Skeletal muscle satellite cell (primary cell): ENCODE results near the gene SLC6A2.

Experiments used
- H3K27me3 ChIP-seq: 2 replicates; pipeline ENCODE4 v1.7.0; 2013; ENCODE audit warnings: low read length; ENCODE audit not compliant: control insufficient read depth, insufficient read depth
- H3K36me3 ChIP-seq: 2 replicates; pipeline ENCODE4 v1.7.0; 2013; ENCODE audit warnings: mild to moderate bottlenecking, control low read depth, low read length; ENCODE audit not compliant: insufficient read depth
- H3K4me1 ChIP-seq: 2 replicates; pipeline ENCODE4 v1.7.0; 2013; ENCODE audit warnings: low read length; ENCODE audit not compliant: control insufficient read depth, insufficient read depth
- H3K4me2 ChIP-seq: 2 replicates; pipeline ENCODE4 v1.7.0; 2013; ENCODE audit warnings: mild to moderate bottlenecking, low read length
- H3K4me3 ChIP-seq: 2 replicates; pipeline ENCODE4 v1.7.0; 2013; ENCODE audit warnings: low read length
- H3K9ac ChIP-seq: 2 replicates; pipeline ENCODE4 v1.7.0; 2013; ENCODE audit warnings: mild to moderate bottlenecking, low read depth, low read length, moderate library complexity
- H3K9me3 ChIP-seq: replicated peaks from 2 replicates; pipeline ENCODE4 v1.7.0; 2013; ENCODE audit warnings: mild to moderate bottlenecking, control low read depth, low read length

The SLC6A2 gene

DNA sequence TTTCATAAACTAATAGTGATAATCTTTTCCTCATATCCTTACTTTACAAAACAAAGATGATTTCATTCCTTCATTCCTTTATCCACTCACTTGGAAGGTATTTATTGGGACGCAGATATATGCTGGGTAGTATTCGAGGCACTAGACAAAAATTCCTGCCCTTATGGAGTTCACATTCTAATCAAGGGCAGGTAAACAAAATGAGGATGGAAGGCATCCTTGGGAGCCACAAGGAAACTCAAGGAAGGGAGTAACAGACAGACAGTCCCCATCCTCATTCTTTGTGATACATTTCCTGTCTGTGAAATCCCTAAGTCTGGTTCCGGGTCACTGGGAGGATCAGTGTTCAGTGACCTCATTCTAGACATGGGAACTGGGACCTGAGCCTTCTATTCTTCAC lies 45.2 kb downstream of the SLC6A2 start:
- H3K9me3 ChIP-seq, result no peaks in the 10 kb centered on the region
- no peaks in the 10 kb centered on the region for H3K4me1 ChIP-seq
- no peak overlapping the region for H3K4me2 ChIP-seq
- no peak overlapping the region for H3K9ac ChIP-seq
- no peaks in the 10 kb centered on the region for H3K36me3 ChIP-seq
- H3K27me3 ChIP-seq, result peaks cover 10% of the 10 kb centered on the region
- H3K4me3 ChIP-seq, result no peak overlapping the region

- Histone ChIP-seq H3K4me2 (no peak overlapping the region), H3K27me3 (peaks cover 13% of the 10 kb centered on the region), H3K36me3 (no peaks in the 10 kb centered on the region), H3K4me3 (no peak overlapping the region), H3K9ac (no peak overlapping the region), H3K9me3 (no peaks in the 10 kb centered on the region), H3K4me1 (no peaks in the 10 kb centered on the region)
Observed at GRCh38 chr16:55701442-55702319, 45.9 kb downstream of the SLC6A2 start.

GRCh38 chr16:55703003-55704001 lies 47.5 kb downstream of the SLC6A2 start:
- H3K36me3 ChIP-seq, result no peaks in the 10 kb centered on the region
- H3K9me3 ChIP-seq, result no peaks in the 10 kb centered on the region
- H3K4me2 ChIP-seq, result no peak overlapping the region
- no peaks in the 10 kb centered on the region for H3K4me1 ChIP-seq
- peaks cover 18% of the 10 kb centered on the region for H3K27me3 ChIP-seq
- no peak overlapping the region for H3K4me3 ChIP-seq
- no peak overlapping the region for H3K9ac ChIP-seq

- H3K27me3 ChIP-seq, result peaks cover 22% of the 10 kb centered on the region
- no peaks in the 10 kb centered on the region for H3K36me3 ChIP-seq
- no peak overlapping the region for H3K4me2 ChIP-seq
- no peak overlapping the region for H3K9ac ChIP-seq
- H3K9me3 ChIP-seq, result no peaks in the 10 kb centered on the region
- H3K4me3 ChIP-seq, result no peak overlapping the region
- no peaks in the 10 kb centered on the region for H3K4me1 ChIP-seq
Observed at GRCh38 chr16:55706739-55707384, 51.1 kb downstream of the SLC6A2 start.

GRCh38 chr16:55709801-55710200 lies 54.0 kb downstream of the SLC6A2 start:
- Histone ChIP-seq H3K9me3 (no peaks in the 10 kb centered on the region), H3K9ac (no peak overlapping the region), H3K36me3 (no peaks in the 10 kb centered on the region), H3K4me2 (no peak overlapping the region), H3K4me1 (no peaks in the 10 kb centered on the region), H3K4me3 (no peak overlapping the region), H3K27me3 (peaks cover 22% of the 10 kb centered on the region)

DNA sequence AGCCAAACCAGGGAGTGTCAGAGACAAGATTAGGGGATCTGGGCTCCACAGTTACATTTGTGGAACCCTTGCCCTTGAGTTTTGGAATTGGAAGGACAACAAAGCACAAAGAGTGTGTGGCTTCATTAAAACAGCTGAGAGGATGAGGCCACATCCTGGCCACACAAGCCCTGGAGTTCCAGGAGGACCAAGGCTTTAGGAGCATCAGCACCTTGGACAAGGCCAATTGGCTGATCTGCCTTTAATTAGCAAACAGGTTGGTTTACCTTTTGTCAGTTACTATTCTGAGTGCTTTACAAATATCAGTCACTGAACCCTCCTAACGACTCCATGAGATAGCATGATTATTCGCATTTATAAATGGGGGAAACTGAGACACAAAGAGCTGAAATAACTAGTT lies 54.7 kb downstream of the SLC6A2 start:
- H3K4me1 ChIP-seq, result no peaks in the 10 kb centered on the region
- peaks cover 17% of the 10 kb centered on the region for H3K27me3 ChIP-seq
- H3K4me3 ChIP-seq, result no peak overlapping the region
- no peaks in the 10 kb centered on the region for H3K36me3 ChIP-seq
- no peaks in the 10 kb centered on the region for H3K9me3 ChIP-seq
- H3K4me2 ChIP-seq, result no peak overlapping the region
- no peak overlapping the region for H3K9ac ChIP-seq

DNA sequence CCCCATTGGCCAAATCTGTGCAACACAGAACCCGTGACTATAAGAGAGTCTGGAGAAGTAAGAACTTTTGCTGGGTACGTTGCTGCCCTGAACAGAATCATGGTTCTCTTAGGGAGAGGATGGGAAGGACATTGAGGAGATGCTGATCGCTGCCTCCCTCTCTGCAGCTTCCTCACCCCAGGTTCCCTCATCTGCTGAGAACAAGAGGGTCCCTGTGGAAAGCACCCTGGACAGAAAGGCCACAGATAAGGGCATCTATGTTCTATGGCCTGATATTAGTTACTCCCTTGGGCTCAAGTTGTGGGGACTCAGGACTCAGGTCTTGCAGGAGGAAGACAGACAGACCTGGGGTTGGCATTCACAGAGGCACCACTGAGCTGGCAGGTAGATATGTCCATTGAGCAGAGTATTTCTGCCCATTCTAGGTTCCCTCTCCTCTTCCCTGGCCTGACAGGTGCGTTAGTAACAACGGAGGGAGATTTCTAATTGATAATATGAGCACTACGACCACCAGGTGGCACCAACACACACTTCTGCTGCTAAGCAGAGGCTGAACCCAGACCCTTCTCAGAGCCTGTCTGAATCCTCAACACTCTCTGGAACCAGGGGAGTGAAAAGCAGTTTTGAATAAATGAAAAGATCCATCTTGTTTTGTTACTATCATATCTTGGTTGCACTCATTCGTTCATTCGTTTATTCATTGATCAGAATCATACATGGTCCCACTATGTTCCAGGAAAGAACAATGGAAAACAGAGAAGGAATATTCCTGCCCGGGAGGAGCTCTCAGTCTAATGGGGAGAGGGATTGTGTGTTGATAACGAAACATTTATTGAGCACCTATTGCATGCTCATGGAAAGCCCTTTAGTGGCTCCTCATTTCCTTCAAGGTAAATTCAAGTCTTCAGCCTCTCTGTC lies 56.4 kb downstream of the SLC6A2 start:
- no peak overlapping the region for H3K4me3 ChIP-seq
- H3K36me3 ChIP-seq, result no peaks in the 10 kb centered on the region
- no peak overlapping the region for H3K4me2 ChIP-seq
- H3K4me1 ChIP-seq, result no peaks in the 10 kb centered on the region
- no peaks in the 10 kb centered on the region for H3K9me3 ChIP-seq
- peaks cover 5% of the 10 kb centered on the region for H3K27me3 ChIP-seq
- H3K9ac ChIP-seq, result no peak overlapping the region

DNA sequence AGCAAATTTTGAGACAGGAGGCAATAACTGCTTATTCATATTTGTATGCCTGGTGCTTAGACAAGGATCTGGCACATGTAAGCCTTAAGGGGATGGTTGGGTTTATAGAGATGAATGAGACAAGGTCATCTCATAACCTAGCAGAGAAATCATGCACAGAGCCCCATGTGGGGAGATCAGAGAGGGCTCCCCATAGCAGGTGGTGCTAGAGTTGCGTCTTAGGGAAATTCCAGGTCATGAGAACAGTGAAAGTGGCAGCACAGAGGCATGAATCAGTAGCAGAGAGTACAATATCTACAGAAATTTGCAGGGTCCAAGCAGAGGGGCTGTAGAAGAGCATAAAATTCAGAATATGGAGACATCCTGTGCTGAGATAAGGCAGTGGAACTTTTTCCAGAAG lies 57.3 kb downstream of the SLC6A2 start:
- Histone ChIP-seq H3K4me2 (no peak overlapping the region), H3K36me3 (no peaks in the 10 kb centered on the region), H3K9me3 (no peaks in the 10 kb centered on the region), H3K4me3 (no peak overlapping the region), H3K4me1 (no peaks in the 10 kb centered on the region), H3K9ac (no peak overlapping the region), H3K27me3 (peaks cover 4% of the 10 kb centered on the region)

DNA sequence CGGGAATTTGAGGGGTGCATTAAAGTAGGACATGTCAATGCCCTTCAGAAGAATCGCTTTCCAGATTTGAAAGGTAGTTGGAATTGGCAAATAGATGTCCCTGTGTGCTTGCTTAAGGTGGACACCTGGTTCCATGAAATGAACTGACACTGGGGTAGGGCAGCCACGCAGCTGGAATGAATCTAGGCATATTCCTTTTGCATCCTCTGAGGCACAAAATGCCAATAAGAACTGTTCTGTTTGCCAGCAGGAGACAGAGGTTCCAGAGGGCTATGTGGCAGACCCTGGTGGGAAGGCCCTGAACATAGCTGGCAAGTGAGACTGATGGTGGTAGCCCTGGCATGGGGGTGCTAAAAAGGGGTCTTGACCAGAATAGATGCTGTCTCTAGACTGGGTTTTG lies 61.5 kb downstream of the SLC6A2 start:
- Histone ChIP-seq H3K4me3 (no peak overlapping the region), H3K9me3 (no peaks in the 10 kb centered on the region), H3K36me3 (no peaks in the 10 kb centered on the region), H3K4me2 (no peak overlapping the region), H3K4me1 (no peaks in the 10 kb centered on the region), H3K9ac (no peak overlapping the region), H3K27me3 (no peaks in the 10 kb centered on the region)

GRCh38 chr16:55725055-55725777 lies 69.4 kb downstream of the SLC6A2 start:
- H3K4me3 ChIP-seq, result no peak overlapping the region
- no peaks in the 10 kb centered on the region for H3K9me3 ChIP-seq
- no peaks in the 10 kb centered on the region for H3K36me3 ChIP-seq
- H3K27me3 ChIP-seq, result no peaks in the 10 kb centered on the region
- H3K4me1 ChIP-seq, result no peaks in the 10 kb centered on the region
- no peak overlapping the region for H3K9ac ChIP-seq
- no peak overlapping the region for H3K4me2 ChIP-seq
